Thyroid gland (tissue), 4 donors: Measurements from ENCODE around the gene MYZAP. TPM values are rescaled to one million over a fixed set of nuclear protein-coding genes. Genes with fewer than 3 reads are reported as not detected.

Experiments
- DNase-seq, 2 donors: peaks; one replicate each; pipeline ENCODE4 v3.0.0-alpha.2; 2019
- H3K27ac ChIP-seq, 3 donors: fragments of 200-600 bp; sonication (generic); 1 replicate in 2 of 3; 2 replicates in 1 of 3; pipeline ENCODE4 v1.5.1; 2016 to 2019; ENCODE audit warnings: mild to moderate bottlenecking in 1 of 3, moderate library complexity in 1 of 3
- H3K27me3 ChIP-seq: fragments of 200-600 bp; sonication (generic); one replicate; pipeline ENCODE4 v1.5.1; 2019
- H3K36me3 ChIP-seq, 2 donors: fragments of 200-600 bp; sonication (generic); one replicate each; pipeline ENCODE4 v1.5.1; 2016 to 2019
- H3K4me1 ChIP-seq, 2 donors: fragments of 200-600 bp; sonication (generic); one replicate each; pipeline ENCODE4 v1.5.1; 2017 to 2019
- H3K4me3 ChIP-seq, 3 donors: fragments of 200-600 bp; sonication (generic); replicated peaks in 1 of 3; 1 replicate in 2 of 3; 2 replicates in 1 of 3; pipeline ENCODE4 v1.5.1; 2016; ENCODE audit warnings: mild to moderate bottlenecking in 1 of 3
- H3K9me3 ChIP-seq: fragments of 200-600 bp; sonication (generic); one replicate; pipeline ENCODE4 v1.5.1; 2017
- CTCF ChIP-seq, 6 experiments: fragments of 200-600 bp in 3 of 6; fragments of 450-650 bp in 3 of 6; sonication (generic) in 3 of 6; IDR thresholded peaks; one replicate each; pipeline ENCODE4 v1.5.1; 2016 to 2019; ENCODE audit warnings: antibody characterized with exemption in 6 of 6, mild to moderate bottlenecking in 2 of 6, inconsistent platforms in 1 of 6, moderate library complexity in 1 of 6
- POLR2A ChIP-seq, 2 donors: fragments of 450-650 bp; IDR thresholded peaks; one replicate each; pipeline ENCODE4 v1.6.1; 2017; ENCODE audit warnings: antibody characterized with exemption in 2 of 2, mild to moderate bottlenecking in 2 of 2, moderate library complexity in 1 of 2
- WGBS, 2 donors: methylation state at CpG; one replicate each; pipeline ENCODE4 v1.1.5; 2017; 5-methylcytosine and 5-hydroxymethylcytosine counted together
- intact Hi-C: fragments of 100-400 bp; cut with DNase I; formaldehyde crosslinking; loops from one replicate; pipeline ENCODE4 v1.15.1; 2023
- total RNA-seq, 4 donors: library from RNA; depleted of rRNA; stranded (reverse); fragments of >200 nt; gene quantifications; one replicate each; pipeline ENCODE4 v1.2.3, GENCODE V29; 2016

MYZAP gene
- total RNA-seq, 4 donors from 2014 or later, result 3.2 to 20.7 (median 6.4) TPM

DNA sequence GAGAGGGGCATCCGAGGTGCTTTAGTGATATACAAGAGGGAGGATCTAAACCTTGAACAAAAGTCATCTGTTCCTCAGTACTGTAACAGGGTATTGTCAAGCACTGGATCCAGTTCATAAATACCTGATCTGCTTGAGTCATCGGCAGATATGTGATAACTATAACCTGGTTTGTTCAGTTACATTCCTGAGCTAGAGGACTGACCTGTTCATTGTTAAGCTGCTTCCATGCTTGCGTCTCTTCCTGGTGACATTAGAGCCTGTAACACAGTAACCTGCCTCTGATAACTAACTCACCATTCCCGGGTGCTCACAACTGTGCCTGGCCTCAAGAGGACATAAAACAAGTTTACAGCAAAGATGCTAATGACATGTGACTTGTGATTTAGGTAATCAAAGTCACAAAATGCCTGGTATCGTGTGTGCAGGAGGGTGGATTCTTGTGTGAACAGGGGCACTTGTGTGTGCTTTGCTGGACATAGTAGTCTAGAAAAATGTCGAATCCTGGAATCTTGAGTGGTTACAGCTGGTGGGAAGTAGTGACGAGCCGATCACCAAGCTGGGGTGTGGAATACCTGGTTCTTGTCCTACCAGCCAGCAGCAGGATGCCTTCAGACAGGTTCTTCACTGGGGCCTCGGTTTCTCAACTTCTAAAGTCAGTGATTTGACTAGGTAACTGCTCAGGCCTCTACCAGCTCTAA, 83.9 kb downstream of the MYZAP start:
- peak in 1 of 2 donors; percentile 39 for DNase-seq
- Histone ChIP-seq H3K9me3 (no peaks in the 10 kb centered on the region), H3K4me1 (peaks cover 12 to 16% of the 10 kb centered on the region in 2 donors), H3K36me3 (no peaks in the 10 kb centered on the region), H3K4me3 (no peak overlapping the region), H3K27ac (peak overlapping the region; percentile 18 to 36 (median 27)), H3K27me3 (no peaks in the 10 kb centered on the region)
- TF ChIP-seq POLR2A (IDR thresholded peaks at IDR 0.05), result no peak
- TF ChIP-seq CTCF (IDR thresholded peaks at IDR 0.05), result no peak
- intact Hi-C loops, result no loop called here
- 55 to 58% methylated on average over 9 of the region's 9 CpGs for WGBS, 2 donors

GRCh38 chr15:57676585-57676984, 84.9 kb downstream of the MYZAP start:
- H3K9me3 ChIP-seq, result no peaks in the 10 kb centered on the region
- 94 to 95% methylated on average over 5 of the region's 5 CpGs for WGBS, 2 donors
- TF ChIP-seq CTCF (IDR thresholded peaks at IDR 0.05), result no peak
- H3K4me1 ChIP-seq, result peaks cover 12 to 16% of the 10 kb centered on the region in 2 donors
- DNase-seq, result no peak
- no peaks in the 10 kb centered on the region for H3K36me3 ChIP-seq
- no peak overlapping the region for H3K4me3 ChIP-seq
- intact Hi-C loops, result no loop called here
- H3K27ac ChIP-seq, result no peak overlapping the region
- H3K27me3 ChIP-seq, result no peaks in the 10 kb centered on the region

DNA sequence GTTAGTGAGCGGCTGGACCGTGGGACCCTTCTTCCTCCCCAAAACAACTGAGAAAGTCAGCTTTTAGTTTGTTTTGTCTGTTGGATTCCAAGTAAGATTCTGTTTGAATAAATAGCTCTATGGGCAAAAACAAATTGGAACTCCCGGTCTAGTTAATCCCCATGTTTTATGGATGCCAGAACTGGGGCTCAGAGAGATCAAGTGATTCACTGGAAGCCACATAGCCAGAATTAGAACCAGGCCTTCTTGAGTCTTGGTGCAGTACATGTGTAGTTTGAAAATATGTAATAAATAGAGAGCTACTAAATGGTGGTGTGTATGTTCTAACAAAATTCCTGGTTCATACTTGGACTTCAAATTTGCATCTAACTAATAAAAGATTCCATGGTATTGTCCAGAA, 85.5 kb downstream of the MYZAP start:
- peaks cover 12 to 16% of the 10 kb centered on the region in 2 donors for H3K4me1 ChIP-seq
- no peaks in the 10 kb centered on the region for H3K36me3 ChIP-seq
- TF ChIP-seq POLR2A (IDR thresholded peaks at IDR 0.05) (no peak), CTCF (IDR thresholded peaks at IDR 0.05) (no peak)
- H3K9me3 ChIP-seq, result no peaks in the 10 kb centered on the region
- intact Hi-C loops, result no loop called here
- no peak overlapping the region for H3K4me3 ChIP-seq
- no peak for DNase-seq
- no peak overlapping the region for H3K27ac ChIP-seq
- H3K27me3 ChIP-seq, result no peaks in the 10 kb centered on the region
- WGBS, 2 donors, result 84 to 90% methylated on average over 3 of the region's 3 CpGs

DNA sequence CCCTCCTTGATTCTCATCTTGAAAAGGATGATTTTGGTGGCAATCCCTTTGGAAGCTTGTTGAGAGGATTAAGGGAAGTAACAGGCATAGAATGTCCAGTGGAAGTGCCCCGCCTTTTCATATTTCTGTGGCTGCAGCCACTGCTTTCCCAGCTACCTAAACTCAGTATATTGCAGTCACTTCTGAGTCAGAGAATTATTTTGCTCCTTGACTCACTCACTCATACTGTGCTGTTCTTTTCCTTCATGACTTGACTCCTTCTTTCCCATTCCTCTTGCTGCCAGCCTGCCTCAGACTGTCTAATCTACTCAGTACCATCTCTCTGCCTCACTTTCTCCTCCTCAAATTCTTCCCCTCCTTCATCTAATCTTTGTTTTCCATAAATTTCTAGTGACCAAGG, 88.3 kb downstream of the MYZAP start:
- Histone ChIP-seq H3K4me3 (no peak overlapping the region), H3K4me1 (peaks cover 15 to 19% of the 10 kb centered on the region in 2 donors), H3K27ac (no peak overlapping the region), H3K36me3 (no peaks in the 10 kb centered on the region), H3K9me3 (no peaks in the 10 kb centered on the region), H3K27me3 (no peaks in the 10 kb centered on the region)
- intact Hi-C loops, result no loop called here
- no peak for DNase-seq
- TF ChIP-seq POLR2A (IDR thresholded peaks at IDR 0.05), result no peak
- TF ChIP-seq CTCF (IDR thresholded peaks at IDR 0.05), result no peak
- WGBS, 2 donors, result 100% methylated on average over 1 of the region's 1 CpG

GRCh38 chr15:57681011-57681410, 89.3 kb downstream of the MYZAP start:
- no peaks in the 10 kb centered on the region for H3K27me3 ChIP-seq
- DNase-seq, result no peak
- H3K4me1 ChIP-seq, result peaks cover 8 to 12% of the 10 kb centered on the region in 2 donors
- no peaks in the 10 kb centered on the region for H3K9me3 ChIP-seq
- H3K36me3 ChIP-seq, result no peaks in the 10 kb centered on the region
- WGBS, 2 donors, result 96 to 98% methylated on average over 1 of the region's 1 CpG
- TF ChIP-seq CTCF (IDR thresholded peaks at IDR 0.05), result no peak
- no peak for TF ChIP-seq POLR2A (IDR thresholded peaks at IDR 0.05)
- intact Hi-C loops, result no loop called here
- H3K27ac ChIP-seq, result no peak overlapping the region
- H3K4me3 ChIP-seq, result no peak overlapping the region
